ENCODE data around the gene UQCRHL.
A peak's percentile ranks its signal among the peaks of the same experiment; 100 is the strongest.

The UQCRHL gene

GRCh38 chr1:15835741-15836510 lies 28.5 kb upstream of the UQCRHL start (continued):
- no peak for TF ChIP-seq ZBTB44 (tag by site-specific recombination; IDR thresholded peaks at IDR 0.05)
- no peak for TF ChIP-seq ZNF221 (tag by site-specific recombination; IDR thresholded peaks at IDR 0.05; ENCODE audit: borderline replicate concordance)
- TF ChIP-seq ZNF621 (tag by site-specific recombination; IDR thresholded peaks at IDR 0.05) = no peak
- TF ChIP-seq ZNF324 (tag by site-specific recombination; IDR thresholded peaks at IDR 0.05) = no peak
- no peak for TF ChIP-seq ZNF776 (tag by site-specific recombination; IDR thresholded peaks at IDR 0.05; ENCODE audit: borderline replicate concordance)
- TF ChIP-seq ZNF747 (tag by site-specific recombination; IDR thresholded peaks at IDR 0.05) = no peak
- TF ChIP-seq ZNF174 (tag by site-specific recombination; IDR thresholded peaks at IDR 0.05) = no peak
- no peak for TF ChIP-seq ZNF23 (tag by site-specific recombination; IDR thresholded peaks at IDR 0.05; ENCODE audit: borderline replicate concordance)
- peak; percentile 49; the same call in 1 of the 2 replicates for TF ChIP-seq SP3 (tag by site-specific recombination; IDR thresholded peaks at IDR 0.05)
- TF ChIP-seq ZNF830 (tag by site-specific recombination; IDR thresholded peaks at IDR 0.05; ENCODE audit: low read depth) = no peak
- no peak for TF ChIP-seq ZNF677 (tag by site-specific recombination; IDR thresholded peaks at IDR 0.05)
- TF ChIP-seq, protein P1, sequence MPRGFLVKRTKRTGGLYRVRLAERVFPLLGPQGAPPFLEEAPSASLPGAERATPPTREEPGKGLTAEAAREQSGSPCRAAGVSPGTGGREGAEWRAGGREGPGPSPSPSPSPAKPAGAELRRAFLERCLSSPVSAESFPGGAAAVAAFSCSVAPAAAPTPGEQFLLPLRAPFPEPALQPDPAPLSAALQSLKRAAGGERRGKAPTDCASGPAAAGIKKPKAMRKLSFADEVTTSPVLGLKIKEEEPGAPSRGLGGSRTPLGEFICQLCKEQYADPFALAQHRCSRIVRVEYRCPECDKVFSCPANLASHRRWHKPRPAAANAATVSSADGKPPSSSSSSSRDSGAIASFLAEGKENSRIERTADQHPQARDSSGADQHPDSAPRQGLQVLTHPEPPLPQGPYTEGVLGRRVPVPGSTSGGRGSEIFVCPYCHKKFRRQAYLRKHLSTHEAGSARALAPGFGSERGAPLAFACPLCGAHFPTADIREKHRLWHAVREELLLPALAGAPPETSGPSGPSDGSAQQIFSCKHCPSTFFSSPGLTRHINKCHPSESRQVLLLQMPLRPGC (tag by site-specific recombination; IDR thresholded peaks at IDR 0.05) = 0 out of 2 replicates have a peak, but pooled peaks have one; percentile 6
- TF ChIP-seq MZF1 (tag by site-specific recombination; IDR thresholded peaks at IDR 0.05; ENCODE audit: borderline replicate concordance) = no peak
- no peak for TF ChIP-seq ELK4 (IDR thresholded peaks at IDR 0.05; ENCODE audit: borderline replicate concordance, low read depth, low read length)
- TF ChIP-seq ZNF530 (tag by site-specific recombination; IDR thresholded peaks at IDR 0.05; ENCODE audit: low read depth) = no peak
- TF ChIP-seq, protein P2, sequence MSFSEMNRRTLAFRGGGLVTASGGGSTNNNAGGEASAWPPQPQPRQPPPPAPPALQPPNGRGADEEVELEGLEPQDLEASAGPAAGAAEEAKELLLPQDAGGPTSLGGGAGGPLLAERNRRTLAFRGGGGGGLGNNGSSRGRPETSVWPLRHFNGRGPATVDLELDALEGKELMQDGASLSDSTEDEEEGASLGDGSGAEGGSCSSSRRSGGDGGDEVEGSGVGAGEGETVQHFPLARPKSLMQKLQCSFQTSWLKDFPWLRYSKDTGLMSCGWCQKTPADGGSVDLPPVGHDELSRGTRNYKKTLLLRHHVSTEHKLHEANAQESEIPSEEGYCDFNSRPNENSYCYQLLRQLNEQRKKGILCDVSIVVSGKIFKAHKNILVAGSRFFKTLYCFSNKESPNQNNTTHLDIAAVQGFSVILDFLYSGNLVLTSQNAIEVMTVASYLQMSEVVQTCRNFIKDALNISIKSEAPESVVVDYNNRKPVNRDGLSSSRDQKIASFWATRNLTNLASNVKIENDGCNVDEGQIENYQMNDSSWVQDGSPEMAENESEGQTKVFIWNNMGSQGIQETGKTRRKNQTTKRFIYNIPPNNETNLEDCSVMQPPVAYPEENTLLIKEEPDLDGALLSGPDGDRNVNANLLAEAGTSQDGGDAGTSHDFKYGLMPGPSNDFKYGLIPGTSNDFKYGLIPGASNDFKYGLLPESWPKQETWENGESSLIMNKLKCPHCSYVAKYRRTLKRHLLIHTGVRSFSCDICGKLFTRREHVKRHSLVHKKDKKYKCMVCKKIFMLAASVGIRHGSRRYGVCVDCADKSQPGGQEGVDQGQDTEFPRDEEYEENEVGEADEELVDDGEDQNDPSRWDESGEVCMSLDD (tag by site-specific recombination; IDR thresholded peaks at IDR 0.05) = no peak
- no peak for TF ChIP-seq ZNF701 (tag by site-specific recombination; IDR thresholded peaks at IDR 0.05)
- no peak for TF ChIP-seq ZNF423 (tag by site-specific recombination; IDR thresholded peaks at IDR 0.05)
- TF ChIP-seq ZNF837 (tag by site-specific recombination; IDR thresholded peaks at IDR 0.05) = no peak
- no peak for TF ChIP-seq ZNF558 (tag by site-specific recombination; IDR thresholded peaks at IDR 0.05)
- no peak for TF ChIP-seq KLF16 (tag by site-specific recombination; IDR thresholded peaks at IDR 0.05)
- TF ChIP-seq, protein P3, sequence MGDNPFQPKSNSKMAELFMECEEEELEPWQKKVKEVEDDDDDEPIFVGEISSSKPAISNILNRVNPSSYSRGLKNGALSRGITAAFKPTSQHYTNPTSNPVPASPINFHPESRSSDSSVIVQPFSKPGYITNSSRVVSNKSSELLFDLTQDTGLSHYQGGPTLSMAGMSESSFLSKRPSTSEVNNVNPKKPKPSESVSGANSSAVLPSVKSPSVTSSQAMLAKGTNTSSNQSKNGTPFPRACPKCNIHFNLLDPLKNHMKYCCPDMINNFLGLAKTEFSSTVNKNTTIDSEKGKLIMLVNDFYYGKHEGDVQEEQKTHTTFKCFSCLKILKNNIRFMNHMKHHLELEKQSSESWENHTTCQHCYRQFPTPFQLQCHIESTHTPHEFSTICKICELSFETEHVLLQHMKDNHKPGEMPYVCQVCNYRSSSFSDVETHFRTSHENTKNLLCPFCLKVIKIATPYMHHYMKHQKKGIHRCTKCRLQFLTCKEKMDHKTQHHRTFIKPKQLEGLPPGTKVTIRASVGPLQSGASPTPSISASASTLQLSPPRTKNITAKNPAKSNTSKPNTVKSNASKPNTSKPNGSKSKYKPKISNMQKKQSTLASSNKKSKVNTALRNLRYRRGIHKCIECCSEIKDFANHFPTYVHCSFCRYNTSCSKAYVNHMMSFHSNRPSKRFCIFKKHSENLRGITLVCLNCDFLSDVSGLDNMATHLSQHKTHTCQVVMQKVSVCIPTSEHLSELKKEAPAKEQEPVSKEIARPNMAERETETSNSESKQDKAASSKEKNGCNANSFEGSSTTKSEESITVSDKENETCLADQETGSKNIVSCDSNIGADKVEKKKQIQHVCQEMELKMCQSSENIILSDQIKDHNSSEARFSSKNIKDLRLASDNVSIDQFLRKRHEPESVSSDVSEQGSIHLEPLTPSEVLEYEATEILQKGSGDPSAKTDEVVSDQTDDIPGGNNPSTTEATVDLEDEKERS (tag by site-specific recombination; IDR thresholded peaks at IDR 0.05) = no peak
- no peak for TF ChIP-seq ZNF548 (tag by site-specific recombination; IDR thresholded peaks at IDR 0.05)
- no peak for TF ChIP-seq ZNF248 (tag by site-specific recombination; IDR thresholded peaks at IDR 0.05)
- no peak for TF ChIP-seq WT1 (tag by site-specific recombination; IDR thresholded peaks at IDR 0.05)
- peak; percentile 87 for TF ChIP-seq ZNF341 (tag by site-specific recombination; IDR thresholded peaks at IDR 0.05; ENCODE audit: low read depth)
- TF ChIP-seq, protein P4, sequence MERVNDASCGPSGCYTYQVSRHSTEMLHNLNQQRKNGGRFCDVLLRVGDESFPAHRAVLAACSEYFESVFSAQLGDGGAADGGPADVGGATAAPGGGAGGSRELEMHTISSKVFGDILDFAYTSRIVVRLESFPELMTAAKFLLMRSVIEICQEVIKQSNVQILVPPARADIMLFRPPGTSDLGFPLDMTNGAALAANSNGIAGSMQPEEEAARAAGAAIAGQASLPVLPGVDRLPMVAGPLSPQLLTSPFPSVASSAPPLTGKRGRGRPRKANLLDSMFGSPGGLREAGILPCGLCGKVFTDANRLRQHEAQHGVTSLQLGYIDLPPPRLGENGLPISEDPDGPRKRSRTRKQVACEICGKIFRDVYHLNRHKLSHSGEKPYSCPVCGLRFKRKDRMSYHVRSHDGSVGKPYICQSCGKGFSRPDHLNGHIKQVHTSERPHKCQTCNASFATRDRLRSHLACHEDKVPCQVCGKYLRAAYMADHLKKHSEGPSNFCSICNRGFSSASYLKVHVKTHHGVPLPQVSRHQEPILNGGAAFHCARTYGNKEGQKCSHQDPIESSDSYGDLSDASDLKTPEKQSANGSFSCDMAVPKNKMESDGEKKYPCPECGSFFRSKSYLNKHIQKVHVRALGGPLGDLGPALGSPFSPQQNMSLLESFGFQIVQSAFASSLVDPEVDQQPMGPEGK (tag by site-specific recombination; IDR thresholded peaks at IDR 0.05) = peak; percentile 96
- no peak for TF ChIP-seq ZNF239 (tag by site-specific recombination; IDR thresholded peaks at IDR 0.05)

All from HEK293 (cell line).